Heart left ventricle (tissue), 16 donors: ENCODE data around the gene MPZL3. TPM values are rescaled to one million over a fixed set of nuclear protein-coding genes. Genes with fewer than 3 reads are reported as not detected.
A peak's percentile ranks its signal among the peaks of the same experiment; 100 is the strongest.

Experiments
- ATAC-seq, 4 donors: fragments of 200-7000 bp; cut with Tn5 transposase; one replicate each; pipeline ENCODE4 v1.9.1; 2020 to 2022; ENCODE audit warnings: moderate library complexity in 4 of 4, mild to moderate bottlenecking in 3 of 4, moderate number of reproducible peaks in 1 of 4
- DNase-seq, 5 donors: peaks; one replicate each; pipeline ENCODE4 v3.0.0-alpha.2; 2020
- H3K27ac ChIP-seq, 12 donors: fragments of 200-600 bp; sonication (generic) in 4 of 12; one replicate each; pipeline versions ENCODE4 v1.5.0 to v1.8.0; 2016 to 2022; ENCODE audit warnings: mild to moderate bottlenecking in 2 of 12
- H3K27me3 ChIP-seq, 9 donors: fragments of 200-600 bp; sonication (generic) in 2 of 9; one replicate each; pipeline versions ENCODE4 v1.5.1 to v1.8.0; 2016 to 2022; ENCODE audit warnings: mild to moderate bottlenecking in 3 of 9
- H3K36me3 ChIP-seq, 9 donors: fragments of 200-600 bp; sonication (generic) in 2 of 9; one replicate each; pipeline versions ENCODE4 v1.5.0 to v1.8.0; 2018 to 2022; ENCODE audit warnings: mild to moderate bottlenecking in 2 of 9
- H3K4me1 ChIP-seq, 12 donors: fragments of 200-600 bp; sonication (generic) in 4 of 12; one replicate each; pipeline versions ENCODE4 v1.5.0 to v1.8.0; 2016 to 2022; ENCODE audit warnings: mild to moderate bottlenecking in 3 of 12
- H3K4me3 ChIP-seq, 12 donors: fragments of 200-600 bp; sonication (generic) in 4 of 12; one replicate each; pipeline versions ENCODE4 v1.5.0 to v1.8.0; 2017 to 2022; ENCODE audit warnings: mild to moderate bottlenecking in 9 of 12, moderate library complexity in 4 of 12
- H3K9me3 ChIP-seq, 12 donors: fragments of 200-600 bp; sonication (generic) in 4 of 12; one replicate each; pipeline versions ENCODE4 v1.5.0 to v1.8.0; 2016 to 2022; ENCODE audit warnings: mild to moderate bottlenecking in 1 of 12
- CTCF ChIP-seq, 12 donors: fragments of 200-600 bp; sonication (generic) in 4 of 12; IDR thresholded peaks; one replicate each; pipeline versions ENCODE4 v1.5.0 to v1.8.0; 2018 to 2022; ENCODE audit warnings: antibody characterized with exemption in 12 of 12, mild to moderate bottlenecking in 5 of 12
- POLR2A ChIP-seq, 2 donors: fragments of 450-650 bp; IDR thresholded peaks; one replicate each; pipeline ENCODE4 v1.6.1; 2017; ENCODE audit warnings: antibody characterized with exemption in 2 of 2, mild to moderate bottlenecking in 2 of 2, moderate library complexity in 2 of 2
- WGBS, 4 donors: extraction: QIAGEN DNeasy Blood & Tissue Kit in 2 of 4; methylation state at CpG; one replicate each; pipeline versions ENCODE4 v1.1.5 to v1.1.7; 2013 to 2018; 5-methylcytosine and 5-hydroxymethylcytosine counted together
- intact Hi-C, 10 donors: fragments of 100-400 bp; cut with DNase I; formaldehyde crosslinking; loops; one replicate each; pipeline versions ENCODE4 v1.11.1 to v1.14.2; 2022
- polyA plus RNA-seq, 2 donors: library from polyadenylated mRNA; stranded (reverse); fragments of 200-250 nt; gene quantifications; one replicate each; pipeline ENCODE4 v1.2.3, GENCODE V29; 2013
- total RNA-seq, 9 donors: library from RNA; depleted of rRNA in 2 of 9; stranded (reverse); fragments of >200 nt in 2 of 9; fragmentation: NEBNext Ultra II Directional in 3 of 9; extraction: Animal tissue kit (Norgen Biotek cat#: 25700) in 3 of 9; gene quantifications; one replicate each; pipeline versions ENCODE4 v1.1.0 to v1.2.4, GENCODE V29; 2016 to 2023
- donor health status: ischemic (EF 13 %, LVEDD 7.1; RV severe dilation, severe dysfunction).
- donor health status: healthy with polysubstance abuse.
- donor health status: DM: no; HTN: yes; CAD: no.
- donor health status: DM: no; HTN: no; CAD: no.
- donor health status: ischemic (EF 25% LVEDD 6.9; RV normal size, moderate dysfunction).
- donor health status: ischemic (EF 25% LVEDD 5.7; RV mildly dilated, moderate dysfunction).
- donor health status: healthy.
- donor health status: DM: yes; HTN: yes; CAD: no.
- donor health status: ischemic (EF 35%, LVEDD 5.7; RV mildly dilated, moderate dysfunction).
- donor health status: nonischemic (EF 11% LVEDD 7.7; RV severe dilation, severe dysfunction).
- donor health status: DM: yes; HTN: yes; CAD: no.
- donor health status: PGD.
- donor health status: ischemic (EF 29% LVEDD 5.4; RV normal size, mild dysfunction).
- donor health status: nonischemic (EF 23%, LVEDD 6.1; RV moderate dilation, normal function).

Gene MPZL3
- total and polyA plus RNA-seq, 11 donors = 1.3 to 6.2 (median 3.3) TPM

GRCh38 chr11:118219732-118220131 is 32.4 kb downstream of the MPZL3 start:
- peak overlapping the region in 1 of 12 donors; percentile 46 for H3K27ac ChIP-seq
- whole genome bisulfite sequencing, 4 donors = 64 to 73% (median 68%) methylated on average over 1 of the region's 1 CpG
- peak in 2 of 4 donors; percentile 31 to 32 for ATAC-seq
- H3K27me3 ChIP-seq = peaks cover 0 to 5% (median 0%) of the 10 kb centered on the region in 9 donors
- no peaks in the 10 kb centered on the region for H3K9me3 ChIP-seq
- TF ChIP-seq POLR2A (IDR thresholded peaks at IDR 0.05) (no peak), CTCF (IDR thresholded peaks at IDR 0.05) (no peak)
- H3K36me3 ChIP-seq = no peaks in the 10 kb centered on the region
- peaks cover 0 to 76% (median 0%) of the 10 kb centered on the region in 12 donors for H3K4me1 ChIP-seq
- intact Hi-C loops = no loop called here
- no peak for DNase-seq
- peak overlapping the region in 1 of 12 donors; percentile 10 for H3K4me3 ChIP-seq

- peaks cover 0 to 80% (median 0%) of the 10 kb centered on the region in 12 donors for H3K4me1 ChIP-seq
- H3K9me3 ChIP-seq = no peaks in the 10 kb centered on the region
- no peak for ATAC-seq
- no peak for DNase-seq
- no peak for TF ChIP-seq CTCF (IDR thresholded peaks at IDR 0.05)
- no peak for TF ChIP-seq POLR2A (IDR thresholded peaks at IDR 0.05)
- intact Hi-C loops = no loop called here
- peak overlapping the region in 1 of 12 donors; percentile 10 for H3K4me3 ChIP-seq
- H3K27ac ChIP-seq = peak overlapping the region in 1 of 12 donors; percentile 46
- no peaks in the 10 kb centered on the region for H3K36me3 ChIP-seq
- peaks cover 0 to 5% (median 0%) of the 10 kb centered on the region in 9 donors for H3K27me3 ChIP-seq
Observed at GRCh38 chr11:118219244-118219643, 32.9 kb downstream of the MPZL3 start.

GRCh38 chr11:118217575-118217974 is 34.6 kb downstream of the MPZL3 start:
- ATAC-seq (no peak), DNase-seq (no peak)
- Histone ChIP-seq H3K4me3 (peak overlapping the region in 1 of 12 donors; percentile 23), H3K27me3 (peaks cover 0 to 5% (median 0%) of the 10 kb centered on the region in 9 donors), H3K27ac (peak overlapping the region in 1 of 12 donors; percentile 76), H3K9me3 (no peaks in the 10 kb centered on the region), H3K36me3 (no peaks in the 10 kb centered on the region), H3K4me1 (peaks cover 0 to 90% (median 0%) of the 10 kb centered on the region in 12 donors)
- WGBS, 4 donors = 89 to 94% (median 92%) methylated on average over 3 of the region's 3 CpGs
- no peak for TF ChIP-seq CTCF (IDR thresholded peaks at IDR 0.05)
- TF ChIP-seq POLR2A (IDR thresholded peaks at IDR 0.05) = no peak
- intact Hi-C loops = no loop called here

- intact Hi-C loops = no loop called here
- H3K4me3 ChIP-seq = peak overlapping the region in 1 of 12 donors; percentile 23
- H3K27ac ChIP-seq = peak overlapping the region in 1 of 12 donors; percentile 76
- TF ChIP-seq POLR2A (IDR thresholded peaks at IDR 0.05) = no peak
- no peak for TF ChIP-seq CTCF (IDR thresholded peaks at IDR 0.05)
- ATAC-seq (no peak), DNase-seq (no peak)
- 82 to 89% (median 86%) methylated on average over 11 of the region's 11 CpGs for WGBS, 4 donors
- H3K9me3 ChIP-seq = no peaks in the 10 kb centered on the region
- peaks cover 0 to 90% (median 3%) of the 10 kb centered on the region in 12 donors for H3K4me1 ChIP-seq
- H3K36me3 ChIP-seq = peaks cover 0 to 4% (median 0%) of the 10 kb centered on the region in 9 donors
- peaks cover 0 to 5% (median 0%) of the 10 kb centered on the region in 9 donors for H3K27me3 ChIP-seq
Observed at GRCh38 chr11:118216621-118217481, 35.3 kb downstream of the MPZL3 start.
